SIG-M5 (cell line): Measurements from ENCODE around the gene ADARB1.
"Not testable (repeated sequence)": the region's sequence is repeated elsewhere in the genome, so short reads cannot be mapped to it uniquely, and the experiment has no call there.

ENCODE experiments used
- DNase-seq: peaks from one replicate; lab custom pipeline; 2025; lab: John Stamatoyannopoulos, UW

Gene ADARB1

DNA sequence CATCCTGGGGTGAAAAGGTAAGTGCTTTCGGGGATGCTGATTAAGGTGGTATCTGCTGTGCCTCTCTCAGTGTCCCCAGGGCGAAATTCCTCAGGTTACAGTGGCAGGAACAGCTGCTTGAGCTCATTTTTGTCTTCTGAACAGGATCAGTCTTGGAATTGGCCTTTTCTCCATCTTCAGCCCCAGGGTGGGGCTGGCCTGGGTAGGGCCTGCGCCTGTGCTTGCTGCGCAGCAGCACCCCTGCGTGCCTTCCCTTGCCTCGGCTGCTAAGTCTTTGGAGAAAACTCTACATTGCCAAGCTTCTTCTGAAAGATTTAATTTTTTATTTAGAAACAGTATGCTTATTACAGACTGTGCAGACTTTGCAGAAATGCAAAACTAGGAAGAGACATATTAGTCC, 41.7 kb downstream of the ADARB1 start:
- DNase-seq, result no peak

DNA sequence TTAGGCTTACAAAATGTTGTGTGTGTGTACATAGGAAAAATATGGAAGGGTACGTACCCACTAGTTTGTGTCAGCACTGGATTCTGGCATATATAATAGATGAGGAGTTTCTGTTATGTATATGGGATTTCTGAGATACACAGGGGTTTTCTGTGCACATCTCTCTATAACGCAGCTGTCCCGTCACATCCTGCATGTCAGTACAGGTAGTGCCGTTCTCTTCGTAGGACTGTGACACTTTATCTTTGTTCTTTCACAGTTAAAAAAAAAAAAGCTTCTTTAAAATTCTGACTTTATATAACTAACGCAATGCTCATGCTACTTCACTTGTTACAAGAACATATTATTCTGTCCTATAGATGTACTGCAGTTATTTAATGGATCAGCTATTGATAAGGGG, 42.9 kb downstream of the ADARB1 start:
- DNase-seq, result no peak

DNA sequence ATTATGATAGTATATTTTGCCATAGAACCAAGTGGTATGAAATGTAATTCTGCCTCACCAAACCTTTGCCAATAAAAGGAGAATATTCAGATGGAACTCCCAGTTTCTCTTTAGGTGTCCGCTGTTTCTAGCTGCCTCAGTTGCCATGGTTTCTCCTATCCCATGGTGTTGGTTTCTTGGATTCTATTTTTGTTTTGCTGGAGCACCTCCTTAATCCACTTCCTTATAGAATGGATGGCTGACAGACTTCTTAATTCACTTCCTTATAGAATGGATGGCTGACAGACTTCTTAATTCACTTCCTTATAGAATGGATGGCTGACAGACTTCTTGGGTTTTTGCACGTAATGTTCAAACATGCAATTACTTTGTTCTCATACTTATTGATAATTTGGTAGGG, 43.7 kb downstream of the ADARB1 start:
- no peak for DNase-seq

DNA sequence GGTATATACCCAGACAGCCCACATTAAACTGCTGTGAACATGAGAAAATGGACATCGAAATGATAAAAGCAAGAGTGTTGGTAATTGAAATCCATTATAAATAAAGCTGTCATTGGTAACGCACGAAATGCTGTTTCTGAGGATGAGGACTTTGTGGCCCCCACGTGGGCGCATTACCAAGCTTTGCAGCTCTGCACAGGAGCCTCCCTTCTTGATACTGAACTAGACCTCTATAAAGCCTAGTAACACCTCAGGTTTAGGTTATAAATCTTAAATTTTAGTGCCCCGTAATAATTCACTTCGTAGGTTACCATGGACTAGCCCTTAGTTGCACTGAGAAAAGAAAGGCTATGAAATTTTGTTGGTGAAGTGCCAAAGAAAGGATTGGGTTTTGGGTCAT, 45.4 kb downstream of the ADARB1 start:
- DNase-seq, result no peak

DNA sequence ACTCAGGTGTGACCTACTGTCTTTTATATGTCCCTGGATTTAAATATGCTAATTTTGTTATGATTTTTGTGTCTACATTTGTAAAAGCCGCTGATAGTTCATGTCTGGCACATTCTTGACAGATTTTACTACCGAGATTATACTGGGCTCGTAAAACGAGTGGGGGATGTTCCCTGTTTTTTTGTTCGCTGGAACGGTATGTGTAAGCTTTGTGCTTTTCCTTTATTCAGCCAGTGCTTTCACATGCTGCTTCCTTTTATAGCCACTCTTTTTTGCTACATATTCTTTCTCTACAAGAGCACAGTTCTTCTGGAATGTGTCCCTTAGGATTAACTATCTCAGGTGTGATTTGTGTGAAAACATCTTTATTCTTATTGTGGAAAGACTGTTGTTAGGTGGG, 46.6 kb downstream of the ADARB1 start:
- no peak for DNase-seq

DNA sequence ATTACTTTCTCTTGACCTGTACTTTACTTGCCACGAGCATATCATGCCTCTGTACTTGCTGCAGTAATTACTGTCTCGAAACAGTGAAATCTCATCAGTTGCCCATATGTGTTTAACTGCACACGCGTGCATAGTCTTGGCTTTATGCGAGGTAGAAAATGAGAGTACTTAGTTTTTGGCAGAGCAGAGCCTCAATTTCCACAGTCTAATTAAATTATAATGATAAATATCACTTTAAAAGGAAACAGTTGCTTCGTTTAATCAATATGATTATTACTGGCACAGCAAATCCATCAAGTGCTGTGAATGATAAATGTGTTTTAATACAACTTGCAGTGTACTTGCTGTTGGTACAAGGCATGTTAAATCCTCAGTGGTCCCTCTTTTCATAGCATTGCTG, 47.6 kb downstream of the ADARB1 start:
- no peak for DNase-seq

DNA sequence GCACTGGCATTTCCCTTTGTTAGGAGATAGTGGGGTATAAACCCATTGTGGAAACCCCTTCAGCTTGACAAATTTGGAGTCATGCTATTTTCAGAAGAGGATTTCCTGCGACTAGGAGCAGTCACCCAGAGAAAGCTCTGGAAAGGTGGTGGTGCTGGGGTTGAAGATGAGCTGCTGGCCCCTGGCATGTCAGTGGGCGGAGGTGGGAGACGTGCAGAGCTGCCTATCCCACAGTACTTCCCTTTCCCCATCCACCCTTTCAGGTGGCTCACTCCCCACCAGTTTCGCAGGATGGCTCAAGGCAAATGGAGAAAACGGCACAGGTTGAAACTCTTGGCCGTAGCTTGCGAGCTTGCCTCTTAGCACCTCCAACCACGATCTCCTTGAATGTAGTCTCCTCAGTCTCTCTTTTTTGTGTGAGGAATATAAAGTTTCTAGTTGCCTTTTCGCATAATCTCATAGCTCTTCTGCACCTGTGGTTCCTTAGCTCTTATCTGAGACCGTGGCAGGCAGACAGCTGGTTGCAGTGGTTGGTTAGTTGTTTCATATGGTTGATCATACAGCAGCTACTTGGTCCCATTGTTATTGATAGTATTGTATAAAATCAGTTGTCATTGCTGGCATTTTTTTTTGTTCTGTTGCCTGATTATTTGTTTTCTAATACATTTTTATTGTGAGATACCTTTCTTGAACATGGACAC, 48.2 kb downstream of the ADARB1 start:
- no peak for DNase-seq

DNA sequence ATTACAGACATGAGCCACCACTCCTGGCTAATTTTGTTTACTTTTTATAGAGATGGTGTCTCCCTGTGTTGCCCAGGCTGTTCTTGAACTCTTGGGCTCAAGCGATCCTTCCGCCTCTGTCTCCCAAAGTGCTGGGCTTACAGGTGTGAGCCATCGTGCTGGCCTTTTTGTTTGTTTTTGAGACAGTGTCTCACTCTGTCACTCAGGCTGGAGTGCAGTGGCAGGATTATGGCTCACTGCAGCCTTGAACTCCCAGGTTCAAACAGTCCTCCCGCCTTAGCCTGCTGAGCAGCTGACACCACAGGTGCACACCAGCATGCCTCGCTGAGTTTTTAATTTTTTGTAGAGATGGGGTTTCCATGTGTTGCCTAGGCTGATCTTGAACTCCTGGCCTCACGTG, 49.1 kb downstream of the ADARB1 start:
- DNase-seq, result no peak

DNA sequence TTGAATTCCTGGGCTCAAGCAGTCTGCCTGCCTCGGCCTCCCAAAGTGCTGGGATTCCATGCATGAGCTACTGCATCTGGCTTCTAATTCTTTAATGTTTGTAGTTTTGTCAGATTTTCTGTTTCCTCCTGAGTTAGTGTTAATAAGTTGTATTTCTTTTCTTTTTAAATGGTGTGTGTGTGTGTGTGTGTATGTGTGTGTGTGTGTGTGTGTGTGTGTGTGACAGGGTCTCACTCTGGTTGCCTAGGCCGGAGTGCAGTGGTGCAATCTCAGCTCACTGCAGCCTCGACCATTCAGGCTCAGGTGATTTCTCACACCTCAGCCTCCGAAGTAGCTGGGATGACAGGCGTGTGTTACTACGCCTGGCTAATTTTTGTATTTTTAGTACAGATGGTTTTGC, 50.2 kb downstream of the ADARB1 start:
- no peak for DNase-seq

DNA sequence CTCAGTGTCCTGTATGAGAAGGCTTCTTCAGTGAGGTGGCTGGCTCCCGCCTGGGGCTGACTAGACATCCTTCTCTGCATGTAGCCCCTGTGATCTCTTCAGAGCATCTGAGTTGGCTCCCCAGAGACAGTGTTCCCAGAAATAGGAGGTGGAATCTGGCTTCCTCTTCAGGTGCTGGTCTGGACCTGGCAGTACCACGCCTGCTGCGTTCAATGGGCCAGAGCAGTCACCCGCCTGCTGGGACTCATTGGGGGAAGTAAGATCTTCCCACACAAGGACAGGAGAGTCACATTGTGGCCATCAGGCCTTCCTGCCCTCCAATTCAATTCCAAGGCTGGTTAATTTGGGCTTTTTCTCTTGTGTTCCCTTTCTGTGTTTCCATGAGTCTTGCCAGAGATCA, 51.0 kb downstream of the ADARB1 start:
- DNase-seq, result no peak

DNA sequence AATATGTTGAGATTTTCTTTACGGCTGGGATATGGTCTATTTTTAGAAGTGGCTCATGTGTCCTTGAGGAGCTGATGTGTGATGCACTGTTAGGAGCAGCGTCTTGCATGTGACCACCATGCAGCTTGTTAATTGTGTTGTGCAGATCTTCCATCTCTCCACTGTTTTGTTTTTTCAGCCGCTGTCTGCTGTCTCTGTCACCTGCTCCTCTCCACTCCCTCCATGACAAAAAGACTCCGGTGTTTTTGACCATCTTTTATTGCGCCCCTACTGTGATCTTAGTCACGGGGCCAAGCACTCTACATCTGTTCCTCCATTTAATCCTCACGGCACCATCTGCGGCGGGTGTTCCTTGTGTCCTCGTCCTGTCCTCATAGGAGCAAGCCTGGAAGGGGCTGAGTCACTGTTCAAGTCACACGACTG, 51.8 kb downstream of the ADARB1 start:
- no peak for DNase-seq

DNA sequence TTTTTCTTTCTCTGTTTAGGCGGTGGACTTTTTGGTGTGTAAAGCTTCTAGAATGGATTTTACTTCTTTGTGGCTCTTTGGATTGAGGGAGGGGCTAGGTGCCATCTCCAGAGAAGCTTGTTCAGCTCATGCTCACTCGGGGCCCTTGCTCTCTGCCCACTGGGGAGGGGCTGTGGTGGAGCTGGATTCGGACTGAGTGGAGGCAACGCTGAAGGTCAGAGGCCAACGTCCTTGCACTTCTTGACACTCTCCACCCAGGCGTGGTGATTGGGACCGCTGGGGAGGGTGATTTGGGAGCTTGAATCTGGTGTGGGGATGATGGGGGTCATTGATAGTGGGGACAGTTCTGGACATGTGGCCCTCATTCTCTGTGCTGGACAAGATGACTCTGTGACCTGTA, 52.6 kb downstream of the ADARB1 start:
- no peak for DNase-seq

DNA sequence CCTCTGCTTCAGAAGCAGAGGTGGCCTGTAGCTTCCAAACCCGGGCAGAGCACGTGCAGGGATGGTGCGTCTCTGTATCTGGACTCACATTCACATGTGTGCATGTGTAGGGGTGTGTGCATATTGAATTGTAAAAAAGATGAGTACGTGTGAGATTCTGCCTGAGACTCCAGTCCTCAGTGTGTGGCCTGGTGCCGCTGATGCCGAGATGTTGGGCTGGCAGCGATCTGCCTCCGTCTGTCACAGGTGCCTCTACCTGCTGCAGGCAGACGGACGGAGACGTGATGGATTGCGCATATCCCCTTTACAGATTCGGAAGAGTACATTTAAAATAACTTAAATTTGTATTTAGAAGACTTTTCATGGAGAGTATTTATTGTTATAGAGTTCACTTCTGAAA, 53.6 kb downstream of the ADARB1 start:
- no peak for DNase-seq

DNA sequence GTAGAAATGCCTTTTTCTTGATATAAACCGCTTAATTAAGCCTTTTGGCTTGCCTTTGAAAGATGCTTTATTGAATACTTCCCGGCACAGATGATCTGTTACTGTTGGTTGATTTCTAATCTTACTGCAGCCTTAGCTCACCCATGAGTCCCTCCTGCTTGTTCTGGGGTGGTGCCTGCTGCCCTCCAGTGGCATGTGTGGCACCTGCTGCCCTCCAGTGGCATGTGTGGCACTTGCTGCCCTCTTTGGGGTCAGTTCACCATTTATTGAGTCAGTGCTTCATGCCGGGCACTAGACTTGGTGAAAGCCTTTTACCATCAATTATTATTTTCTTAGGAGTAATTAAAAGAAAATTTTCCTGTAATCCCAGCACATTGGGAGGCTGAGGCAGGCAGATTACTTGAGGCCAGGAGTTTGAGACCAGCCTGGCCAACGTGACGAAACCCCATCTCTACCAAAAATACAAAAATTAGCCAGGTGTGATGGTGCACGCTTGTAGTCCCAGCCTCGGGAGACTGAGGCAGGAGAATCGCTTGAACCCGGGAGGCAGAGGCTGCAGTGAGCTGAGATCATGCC, 54.3 kb downstream of the ADARB1 start:
- no peak for DNase-seq

DNA sequence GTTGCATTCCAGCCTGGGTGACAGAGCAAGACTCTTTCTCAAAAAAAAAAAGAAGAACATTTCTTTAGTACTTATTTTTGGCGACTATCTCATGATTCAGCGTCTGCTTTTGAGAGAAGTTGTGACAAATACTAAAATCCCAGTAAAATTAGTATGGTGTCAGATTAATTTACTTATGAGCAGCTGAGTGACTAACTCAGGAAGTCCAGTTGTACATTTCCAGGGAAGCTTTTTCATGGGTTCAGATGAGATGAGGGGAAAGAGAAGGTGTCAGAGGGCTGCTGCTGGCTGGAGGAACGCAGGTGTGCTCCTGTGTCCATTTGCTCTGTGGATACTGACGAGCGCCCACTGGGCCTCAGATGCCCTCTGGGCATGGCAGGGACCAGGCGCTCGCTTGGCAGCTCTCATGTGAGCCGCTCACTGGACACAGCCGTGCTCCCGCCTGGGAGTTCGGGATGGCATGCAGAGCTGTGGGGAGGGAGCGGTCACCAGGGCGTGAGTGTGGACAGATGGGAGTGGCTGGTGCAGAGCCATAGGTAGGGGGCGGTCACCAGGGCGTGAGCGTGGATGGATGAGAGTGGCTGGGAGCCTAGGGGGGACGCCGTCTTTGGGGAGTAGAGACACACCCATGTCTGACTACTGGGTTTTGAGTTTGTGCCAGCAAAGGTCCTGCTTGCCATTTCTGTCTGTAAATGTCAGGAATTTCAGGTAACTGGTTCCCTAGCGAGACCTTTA, 55.0 kb downstream of the ADARB1 start:
- no peak for DNase-seq

DNA sequence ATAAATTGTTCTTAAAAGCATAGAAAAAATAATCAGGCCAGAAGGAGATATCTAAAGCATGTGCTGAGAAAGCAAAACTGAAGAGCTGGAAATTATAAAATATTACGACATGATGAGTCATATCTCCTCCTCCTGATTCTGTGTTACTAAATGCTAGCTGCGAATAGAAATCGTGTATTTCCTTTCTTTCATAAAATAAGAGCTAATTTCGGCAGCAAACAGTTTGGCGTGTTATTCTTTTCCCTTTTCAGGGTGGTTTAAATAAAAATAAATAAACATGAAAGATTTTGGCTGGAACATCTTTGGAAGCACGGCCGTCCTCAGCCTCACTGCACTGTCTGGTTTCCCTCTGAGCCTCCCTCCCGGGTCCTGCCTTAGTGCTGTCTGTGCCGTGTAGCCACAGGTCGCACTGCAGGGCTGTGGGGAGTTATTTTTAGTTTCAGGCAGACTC, 56.0 kb downstream of the ADARB1 start:
- DNase-seq, result peak; percentile 39

DNA sequence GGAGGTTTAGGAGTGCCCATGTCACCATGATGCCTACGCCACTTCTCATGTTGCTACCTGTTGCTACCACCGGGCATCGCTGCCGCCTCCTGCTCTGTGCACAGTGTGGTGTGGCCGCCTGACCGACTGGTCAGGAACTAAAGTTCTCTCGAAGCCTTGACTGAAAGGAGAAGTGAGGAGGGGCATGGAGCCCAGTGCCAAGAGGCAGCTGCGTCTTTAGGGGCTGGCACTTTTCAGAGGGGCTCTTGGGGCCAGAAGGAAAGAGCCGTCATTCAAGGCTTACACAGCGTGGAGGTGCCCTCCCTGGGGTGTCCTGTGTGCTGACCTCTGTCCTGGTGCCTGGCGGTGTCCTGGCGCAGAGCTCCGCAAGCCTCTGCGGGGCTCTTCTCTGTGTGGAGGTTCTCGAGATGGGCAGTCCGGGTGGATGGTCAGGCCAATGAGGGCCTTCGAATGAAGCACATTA, 57.2 kb downstream of the ADARB1 start:
- DNase-seq, result no peak

DNA sequence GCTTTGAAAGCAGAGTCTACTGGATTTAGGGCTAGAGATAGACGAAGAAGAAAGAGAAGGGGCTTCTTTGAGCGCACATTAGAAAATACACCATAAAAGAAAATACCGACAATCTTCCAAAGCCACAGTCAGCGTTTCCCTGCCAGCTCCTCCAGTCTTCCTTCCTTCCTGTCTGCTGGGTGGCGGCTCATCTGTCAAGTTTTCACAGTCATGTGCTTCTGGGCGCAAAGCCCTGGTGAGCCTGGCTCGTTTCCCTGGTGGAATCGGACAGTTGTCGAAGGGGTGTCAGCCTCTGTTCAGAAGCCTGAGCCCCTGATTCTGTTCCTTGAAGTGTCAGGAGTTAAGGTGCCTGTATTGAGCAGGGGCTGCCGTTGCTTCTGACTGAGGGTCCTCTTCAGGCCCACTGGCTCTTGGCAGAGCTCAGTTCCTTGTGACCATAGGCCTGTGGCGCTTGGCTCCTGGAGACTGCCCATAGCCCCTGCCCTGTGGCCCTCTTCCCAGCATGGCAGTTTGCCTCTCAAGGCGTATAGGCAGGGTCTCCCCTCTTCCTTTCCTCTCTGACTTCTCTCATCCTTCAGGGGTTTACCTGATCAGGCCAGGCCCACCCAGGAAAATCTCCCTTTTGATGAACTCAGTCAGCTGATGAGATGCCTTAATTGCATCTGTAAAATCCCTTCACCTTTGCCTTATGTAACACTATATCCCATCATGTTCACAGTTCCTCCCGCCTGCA, 58.6 kb downstream of the ADARB1 start:
- no peak for DNase-seq

DNA sequence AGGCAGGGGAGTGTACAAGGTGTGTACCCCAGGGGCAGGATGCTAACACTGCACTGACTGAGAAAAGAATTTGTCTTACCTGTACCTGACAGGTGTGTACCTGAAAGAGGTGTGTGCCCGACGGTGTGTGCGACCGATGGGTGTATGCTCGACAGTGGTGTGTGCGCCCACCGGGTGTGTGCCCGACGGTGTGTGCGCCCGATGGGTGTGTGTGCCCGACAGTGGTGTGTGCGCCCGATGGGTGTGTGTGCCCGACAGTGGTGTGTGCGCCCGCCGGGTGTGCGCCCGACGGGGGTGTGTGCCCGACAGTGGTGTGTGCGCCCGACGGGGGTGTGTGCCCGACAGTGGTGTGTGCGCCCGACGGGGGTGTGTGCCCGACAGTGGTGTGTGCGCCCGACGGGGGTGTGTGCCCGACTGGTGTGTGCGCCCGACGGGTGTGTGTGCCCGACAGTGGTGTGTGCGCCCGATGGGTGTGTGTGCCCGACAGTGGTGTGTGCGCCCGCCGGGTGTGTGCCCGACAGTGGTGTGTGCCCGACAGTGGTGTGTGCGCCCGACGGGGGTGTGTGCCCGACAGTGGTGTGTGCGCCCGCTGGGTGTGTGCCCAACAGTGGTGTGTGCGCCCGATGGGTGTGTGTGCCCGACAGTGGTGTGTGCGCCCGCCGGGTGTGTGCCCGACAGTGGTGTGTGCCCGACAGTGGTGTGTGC, 59.3 kb downstream of the ADARB1 start:
- DNase-seq, result not testable (repeated sequence)

DNA sequence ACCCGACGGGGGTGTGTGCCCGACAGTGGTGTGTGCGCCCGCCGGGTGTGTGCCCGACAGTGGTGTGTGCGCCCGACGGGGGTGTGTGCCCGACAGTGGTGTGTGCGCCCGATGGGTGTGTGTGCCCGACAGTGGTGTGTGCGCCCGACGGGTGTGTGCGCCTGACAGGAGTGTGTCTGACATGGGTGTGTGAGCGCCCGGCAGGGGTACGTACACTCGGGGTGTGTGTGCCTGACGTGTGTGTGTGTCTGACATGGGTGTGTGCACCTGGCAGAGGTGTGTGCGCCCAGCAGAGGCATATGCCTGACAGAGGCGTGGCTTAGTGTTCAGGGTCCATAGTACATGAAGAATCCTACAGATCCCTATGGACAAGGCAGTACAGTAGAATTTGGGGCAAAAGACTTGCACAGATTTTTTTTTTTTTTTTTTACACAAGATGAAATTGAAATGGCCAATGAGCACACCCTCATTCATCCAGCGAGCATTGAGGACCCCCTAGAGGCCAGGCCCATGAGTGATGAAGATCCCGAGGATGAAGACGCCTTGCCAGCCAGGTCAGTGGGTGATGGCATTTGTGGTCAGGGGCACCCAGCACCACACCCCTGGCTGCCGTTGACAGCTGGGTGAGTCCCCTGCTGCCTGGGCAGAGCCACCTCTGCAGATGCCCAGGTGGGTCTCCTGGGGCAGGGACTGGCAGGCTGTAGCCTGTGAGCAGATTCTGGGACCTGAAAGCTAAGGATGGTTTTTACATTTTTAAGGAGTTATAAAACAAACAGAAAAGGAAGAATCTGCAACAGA, 60.1 kb downstream of the ADARB1 start:
- DNase-seq, result no peak

DNA sequence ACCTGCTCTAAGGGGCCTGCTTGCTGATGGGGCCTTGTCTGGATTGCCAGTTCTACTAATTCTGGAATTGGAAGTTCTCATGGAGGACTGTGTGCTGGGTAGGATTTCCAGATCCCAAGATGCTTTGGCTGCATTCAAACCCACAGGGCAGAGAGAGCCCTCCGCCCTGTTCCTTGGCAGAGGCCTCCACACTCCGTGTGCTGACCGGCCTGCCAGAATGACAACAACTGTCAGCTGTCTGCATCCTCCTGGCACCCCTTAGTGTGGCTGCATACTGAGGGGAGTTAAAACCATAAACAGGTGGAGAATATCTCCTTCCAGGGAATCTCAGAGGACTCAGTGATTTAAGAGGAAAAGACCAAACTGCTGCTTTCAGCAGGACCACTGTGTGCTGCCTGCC, 60.7 kb downstream of the ADARB1 start:
- no peak for DNase-seq
